NCI-H226 (cell line): ENCODE data around the gene NMT1.
A peak's percentile ranks its signal among the peaks of the same experiment; 100 is the strongest.

Experiments
- DNase-seq: peaks from one replicate; pipeline ENCODE4 v3.0.0-alpha.2; 2015

NMT1 gene

DNA sequence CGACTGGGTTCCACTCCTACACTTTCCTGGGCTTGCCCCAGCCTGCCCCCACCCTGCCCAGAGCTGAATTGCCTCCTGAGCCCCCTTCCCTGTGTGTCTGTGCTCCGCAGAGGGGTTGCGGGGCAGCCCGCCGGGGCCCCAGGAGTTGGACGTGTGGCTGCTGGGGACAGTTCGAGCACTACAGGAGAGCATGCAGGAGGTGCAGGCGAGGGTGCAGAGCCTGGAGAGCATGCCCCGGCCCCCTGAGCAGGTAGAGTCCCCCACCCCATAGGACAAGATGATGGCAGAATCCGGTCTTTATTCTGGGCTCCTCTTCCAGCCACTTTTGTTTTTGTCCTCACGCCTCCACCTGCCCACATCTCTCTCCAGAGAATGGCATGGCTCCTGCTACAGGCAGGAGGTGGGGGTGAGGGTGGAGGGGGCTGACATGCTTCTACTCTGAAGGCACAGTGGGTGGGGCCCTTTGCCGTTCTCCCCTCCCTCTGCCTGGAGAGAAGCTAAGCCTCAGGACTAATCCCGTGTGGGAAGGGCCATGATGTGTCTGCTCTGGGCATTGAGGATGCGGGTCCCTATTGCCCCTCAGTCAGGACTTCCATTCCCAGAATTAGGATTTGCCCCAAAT is 77.9 kb downstream of the NMT1 start:
- no peak for DNase-seq

- DNase-seq: no peak
Measured at GRCh38 chr17:45139533-45139920, 78.4 kb downstream of the NMT1 start.

- no peak for DNase-seq
Measured at GRCh38 chr17:45143094-45143670, 82.1 kb downstream of the NMT1 start.

GRCh38 chr17:45143767-45144198 is 82.7 kb downstream of the NMT1 start:
- no peak for DNase-seq

DNA sequence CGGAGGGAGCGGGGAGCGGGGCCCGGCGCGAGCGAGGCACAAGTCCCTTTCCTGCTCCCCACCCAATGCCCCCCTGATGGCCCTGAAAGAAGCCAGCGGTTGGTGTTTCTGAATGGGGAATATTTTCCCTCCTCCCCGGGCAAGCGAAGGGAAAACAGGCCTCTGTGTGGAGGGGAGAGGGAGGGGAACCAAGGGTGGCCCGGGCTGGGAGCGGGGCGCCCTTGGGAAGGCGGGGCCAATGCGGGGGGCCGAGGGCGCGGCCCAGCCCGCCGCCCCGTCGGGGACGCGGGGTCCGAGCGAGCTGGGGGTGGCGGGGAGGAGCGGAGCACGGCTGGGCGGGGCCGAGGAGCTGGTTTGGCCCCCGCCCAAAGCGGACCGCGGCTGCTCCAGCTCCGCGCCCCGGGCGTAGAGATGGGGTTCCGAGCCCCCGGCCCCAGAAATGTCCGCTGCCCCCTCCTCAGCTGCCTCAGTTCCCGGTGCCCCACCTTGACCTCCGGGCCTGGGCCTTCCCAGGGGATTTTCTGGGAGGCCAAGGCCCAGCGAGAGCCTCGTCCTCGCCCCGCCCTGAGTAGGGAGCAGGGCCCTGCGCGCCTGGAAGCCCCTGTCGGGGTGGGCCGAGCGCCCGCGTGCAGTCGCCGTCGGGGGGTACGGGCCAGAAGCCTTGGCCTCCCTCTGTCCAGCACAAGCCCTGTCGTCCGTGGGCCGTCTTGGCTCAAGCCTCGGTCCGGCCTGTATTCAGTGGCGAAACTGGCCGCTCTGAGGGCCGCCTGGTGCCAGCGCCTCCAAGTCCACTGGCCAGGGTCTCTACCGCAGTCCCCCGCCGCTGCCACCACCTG is 83.3 kb downstream of the NMT1 start:
- DNase-seq: no peak

- no peak for DNase-seq
Measured at GRCh38 chr17:45145035-45145389, 83.9 kb downstream of the NMT1 start.

DNA sequence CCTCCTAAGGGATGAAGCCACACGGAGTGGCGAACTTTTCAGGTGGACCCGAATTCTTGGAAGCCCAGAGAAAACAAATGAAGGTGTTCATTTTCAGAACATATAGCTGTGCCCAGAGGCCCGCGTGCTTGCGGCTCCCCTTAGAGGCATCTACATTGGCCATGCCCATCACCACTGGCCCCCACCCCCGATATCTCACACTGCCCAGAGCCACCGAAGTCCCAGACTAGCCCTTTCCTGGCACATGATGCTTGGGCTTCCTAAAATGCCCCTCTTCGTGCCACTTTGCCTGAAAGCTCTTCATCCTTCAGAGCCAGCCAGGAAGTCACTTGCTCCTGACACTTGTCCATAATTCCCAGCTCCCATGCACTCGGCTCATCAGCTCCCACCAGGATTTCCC is 85.0 kb downstream of the NMT1 start:
- no peak for DNase-seq

DNA sequence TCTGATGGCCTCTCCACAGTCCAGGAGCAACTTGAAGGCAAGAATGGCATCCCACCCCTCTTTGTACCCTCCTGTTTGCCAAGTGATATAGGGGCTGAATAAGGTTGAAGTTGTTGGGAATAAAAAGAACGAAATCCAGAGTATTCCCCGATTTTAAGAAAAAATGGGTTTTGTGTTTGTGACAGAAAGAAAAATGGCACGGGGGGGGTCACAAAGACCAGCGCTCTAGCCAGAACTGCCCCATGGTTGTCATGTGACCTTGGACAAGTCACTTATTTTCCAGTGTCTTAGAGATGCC is 85.4 kb downstream of the NMT1 start:
- DNase-seq: no peak

- DNase-seq: peak; percentile 56
Measured at GRCh38 chr17:45146890-45147580, 85.9 kb downstream of the NMT1 start.

- peak; percentile 86 for DNase-seq
Measured at GRCh38 chr17:45147581-45148182, 86.6 kb downstream of the NMT1 start.

- peak; percentile 99 for DNase-seq
Measured at GRCh38 chr17:45148183-45149036, 87.3 kb downstream of the NMT1 start, which contains the start of gene HEXIM1. Gene HEXIM1, plus strand, starts transcription at chr17:45148475. Its CDS starts 716 bp downstream, at chr17:45149191.

DNA sequence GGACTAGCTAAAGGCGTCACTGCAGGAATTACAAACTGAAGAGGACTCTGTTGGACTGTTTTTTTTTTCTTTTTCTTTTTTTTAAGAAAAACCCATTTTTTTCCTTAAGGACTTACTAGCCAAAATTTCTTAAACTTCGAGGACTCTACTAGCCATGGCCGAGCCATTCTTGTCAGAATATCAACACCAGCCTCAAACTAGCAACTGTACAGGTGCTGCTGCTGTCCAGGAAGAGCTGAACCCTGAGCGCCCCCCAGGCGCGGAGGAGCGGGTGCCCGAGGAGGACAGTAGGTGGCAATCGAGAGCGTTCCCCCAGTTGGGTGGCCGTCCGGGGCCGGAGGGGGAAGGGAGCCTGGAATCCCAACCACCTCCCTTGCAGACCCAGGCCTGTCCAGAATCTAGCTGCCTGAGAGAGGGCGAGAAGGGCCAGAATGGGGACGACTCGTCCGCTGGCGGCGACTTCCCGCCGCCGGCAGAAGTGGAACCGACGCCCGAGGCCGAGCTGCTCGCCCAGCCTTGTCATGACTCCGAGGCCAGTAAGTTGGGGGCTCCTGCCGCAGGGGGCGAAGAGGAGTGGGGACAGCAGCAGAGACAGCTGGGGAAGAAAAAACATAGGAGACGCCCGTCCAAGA is 88.0 kb downstream of the NMT1 start:
- peak; percentile 74 for DNase-seq

DNA sequence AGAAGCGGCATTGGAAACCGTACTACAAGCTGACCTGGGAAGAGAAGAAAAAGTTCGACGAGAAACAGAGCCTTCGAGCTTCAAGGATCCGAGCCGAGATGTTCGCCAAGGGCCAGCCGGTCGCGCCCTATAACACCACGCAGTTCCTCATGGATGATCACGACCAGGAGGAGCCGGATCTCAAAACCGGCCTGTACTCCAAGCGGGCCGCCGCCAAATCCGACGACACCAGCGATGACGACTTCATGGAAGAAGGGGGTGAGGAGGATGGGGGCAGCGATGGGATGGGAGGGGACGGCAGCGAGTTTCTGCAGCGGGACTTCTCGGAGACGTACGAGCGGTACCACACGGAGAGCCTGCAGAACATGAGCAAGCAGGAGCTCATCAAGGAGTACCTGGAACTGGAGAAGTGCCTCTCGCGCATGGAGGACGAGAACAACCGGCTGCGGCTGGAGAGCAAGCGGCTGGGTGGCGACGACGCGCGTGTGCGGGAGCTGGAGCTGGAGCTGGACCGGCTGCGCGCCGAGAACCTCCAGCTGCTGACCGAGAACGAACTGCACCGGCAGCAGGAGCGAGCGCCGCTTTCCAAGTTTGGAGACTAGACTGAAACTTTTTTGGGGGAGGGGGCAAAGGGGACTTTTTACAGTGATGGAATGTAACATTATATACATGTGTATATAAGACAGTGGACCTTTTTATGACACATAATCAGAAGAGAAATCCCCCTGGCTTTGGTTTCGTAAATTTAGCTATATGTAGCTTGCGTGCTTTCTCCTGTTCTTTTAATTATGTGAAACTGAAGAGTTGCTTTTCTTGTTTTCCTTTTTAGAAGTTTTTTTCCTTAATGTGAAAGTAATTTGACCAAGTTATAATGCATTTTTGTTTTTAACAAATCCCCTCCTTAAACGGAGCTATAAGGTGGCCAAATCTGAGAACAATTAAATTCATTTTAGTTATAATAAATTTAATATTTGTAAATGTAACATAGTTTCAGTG is 88.8 kb downstream of the NMT1 start:
- peak; percentile 39 for DNase-seq

GRCh38 chr17:45150911-45151809 is 90.0 kb downstream of the NMT1 start:
- no peak for DNase-seq

DNA sequence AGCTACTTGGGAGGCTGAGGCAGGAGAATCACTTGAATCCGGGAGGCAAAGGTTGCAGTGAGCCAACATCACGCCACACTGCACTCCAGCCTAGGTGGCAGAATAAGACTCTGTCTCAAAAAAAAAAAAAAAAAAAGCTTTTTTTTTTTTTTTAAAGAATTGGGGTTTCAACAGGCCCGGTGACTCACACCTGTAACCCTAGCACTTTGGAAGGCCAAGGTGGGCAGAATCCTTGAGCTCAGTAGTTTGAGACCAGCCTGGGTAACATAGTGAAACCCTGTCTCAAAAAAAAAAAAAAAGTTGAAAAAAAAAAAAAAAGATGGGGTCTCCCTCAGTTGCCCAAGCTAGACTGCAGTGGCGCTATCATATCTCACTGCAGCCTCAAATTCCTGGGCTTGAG is 93.9 kb downstream of the NMT1 start:
- no peak for DNase-seq

GRCh38 chr17:45155483-45155882 is 94.4 kb downstream of the NMT1 start:
- DNase-seq: no peak

DNA sequence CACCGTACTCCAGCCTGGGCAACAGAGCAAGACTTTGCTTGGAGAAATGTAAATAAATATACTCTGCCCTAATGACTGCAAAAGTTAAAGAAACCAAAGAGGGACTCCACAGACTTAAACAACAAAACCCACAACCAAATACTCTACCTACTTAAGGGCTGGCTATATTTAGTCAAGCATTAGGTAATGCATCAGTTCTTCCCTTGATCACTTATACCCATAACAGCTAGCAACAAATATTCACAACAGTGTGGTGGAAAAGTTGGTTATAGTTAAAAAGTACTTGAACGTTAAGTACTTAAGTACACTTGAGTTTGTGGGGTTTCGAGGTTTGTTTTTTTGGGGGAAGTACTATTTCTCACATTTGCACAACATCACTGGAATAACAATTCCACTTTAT is 95.1 kb downstream of the NMT1 start:
- DNase-seq: no peak
